Measurements from ENCODE around the gene PLEKHH3. TPM values are rescaled to one million over a fixed set of nuclear protein-coding genes. Genes with fewer than 3 reads are reported as not detected.
"Not testable (repeated sequence)": the region's sequence is repeated elsewhere in the genome, so short reads cannot be mapped to it uniquely, and the experiment has no call there.

PLEKHH3 gene
- total RNA-seq, 1 experiment from 2014 or later, result 21.4 TPM

- Mint-ChIP-seq H3K27me3 (ENCODE audit: low read depth) (no peaks in the 10 kb centered on the region), H3K4me3 (no peak overlapping the region), H3K4me1 (no peaks in the 10 kb centered on the region; a peak in 1 of 4 replicates), H3K27ac (no peak overlapping the region), H3K9me3 (no peaks in the 10 kb centered on the region), H3K36me3 (ENCODE audit: insufficient read depth in 1 of 3, low read depth in 3 of 3) (no peaks in the 10 kb centered on the region)
- Histone ChIP-seq H2BK120ac (ENCODE audit: low read depth, low read length, poor library complexity, severe bottlenecking) (no peak overlapping the region), H4K20me1 (ENCODE audit: control insufficient read depth, insufficient read depth, insufficient read length) (peaks cover 2% of the 10 kb centered on the region), H3K9ac (ENCODE audit: extremely low read depth, insufficient read length, low read length) (no peak overlapping the region), H4K5ac (ENCODE audit: insufficient read length, low read depth, low read length) (no peak overlapping the region), H3K79me1 (ENCODE audit: insufficient read depth, low read depth, low read length, poor library complexity, severe bottlenecking) (no peaks in the 10 kb centered on the region), H3K14ac (ENCODE audit: insufficient read depth, low read length) (no peak overlapping the region), H3K18ac (ENCODE audit: insufficient read length, low read depth, low read length) (no peak overlapping the region), H4K91ac (ENCODE audit: insufficient read length, low read depth, low read length) (no peak overlapping the region), H3K79me2 (ENCODE audit: insufficient read depth, low read length) (no peaks in the 10 kb centered on the region), H3K4ac (ENCODE audit: low read depth, low read length) (no peak overlapping the region), H2AK5ac (ENCODE audit: insufficient read length, low read length) (no peak overlapping the region), H3K27ac (ENCODE audit: insufficient read length, low read depth, low read length) (no peak overlapping the region), H3K27me3 (ENCODE audit: insufficient read depth, low read length) (no peaks in the 10 kb centered on the region), H3K9me3 (ENCODE audit: control insufficient read depth, low read depth, low read length) (no peaks in the 10 kb centered on the region), H2BK20ac (ENCODE audit: low read depth, low read length, poor library complexity, severe bottlenecking) (no peak overlapping the region), H3K4me1 (ENCODE audit: insufficient read depth, low read length) (no peaks in the 10 kb centered on the region), H3K23me2 (ENCODE audit: insufficient read length, low read depth, low read length, poor library complexity, severe bottlenecking) (no peaks in the 10 kb centered on the region), H2BK15ac (ENCODE audit: low read depth, low read length) (no peak overlapping the region), H2AFZ (ENCODE audit: low read length) (no peak overlapping the region), H4K8ac (replicated peaks; ENCODE audit: insufficient read length, low read depth, low read length) (no peak overlapping the region), H3K4me2 (ENCODE audit: insufficient read depth, insufficient read length, low read length) (no peak overlapping the region), H3T11ph (ENCODE audit: low read length) (no peak overlapping the region), H3K23ac (ENCODE audit: insufficient read length, low read depth, low read length) (no peak overlapping the region), H3K56ac (ENCODE audit: insufficient read length, low read depth, low read length) (no peak overlapping the region), H2BK12ac (ENCODE audit: insufficient read length, low read depth, low read length) (no peak overlapping the region), H2BK5ac (ENCODE audit: insufficient read length, low read length) (no peak overlapping the region)
- no CpG with 5 or more reads among the region's 3 CpGs for WGBS (ENCODE audit: extremely low coverage, insufficient read length, low lambda C conversion rate)
- no peak for DNase-seq
- no peak for TF ChIP-seq CTCF (conservative IDR thresholded peaks at IDR 0.05)
These were observed 47.3 kb downstream of the PLEKHH3 start for GRCh38 chr17:42629411-42630009.

GRCh38 chr17:42627032-42627764, 49.6 kb downstream of the PLEKHH3 start:
- H2BK120ac ChIP-seq (ENCODE audit: low read depth, low read length, poor library complexity, severe bottlenecking); H4K8ac ChIP-seq (replicated peaks; ENCODE audit: insufficient read length, low read depth, low read length); H3K9me3 Mint-ChIP-seq; H3K79me1 ChIP-seq (ENCODE audit: insufficient read depth, low read depth, low read length, poor library complexity, severe bottlenecking); H3K14ac ChIP-seq (ENCODE audit: insufficient read depth, low read length); H3K23ac ChIP-seq (ENCODE audit: insufficient read length, low read depth, low read length); H3K9me3 ChIP-seq (ENCODE audit: control insufficient read depth, low read depth, low read length); H3K9ac ChIP-seq (ENCODE audit: extremely low read depth, insufficient read length, low read length); H2AFZ ChIP-seq (ENCODE audit: low read length); H3T11ph ChIP-seq (ENCODE audit: low read length); H3K4ac ChIP-seq (ENCODE audit: low read depth, low read length); H3K4me2 ChIP-seq (ENCODE audit: insufficient read depth, insufficient read length, low read length); H3K4me3 Mint-ChIP-seq; H3K56ac ChIP-seq (ENCODE audit: insufficient read length, low read depth, low read length); H2AK5ac ChIP-seq (ENCODE audit: insufficient read length, low read length); H4K20me1 ChIP-seq (ENCODE audit: control insufficient read depth, insufficient read depth, insufficient read length); H3K4me1 Mint-ChIP-seq; H3K79me2 ChIP-seq (ENCODE audit: insufficient read depth, low read length); H3K4me1 ChIP-seq (ENCODE audit: insufficient read depth, low read length); H3K18ac ChIP-seq (ENCODE audit: insufficient read length, low read depth, low read length); H2BK12ac ChIP-seq (ENCODE audit: insufficient read length, low read depth, low read length); H3K23me2 ChIP-seq (ENCODE audit: insufficient read length, low read depth, low read length, poor library complexity, severe bottlenecking); H3K27me3 ChIP-seq (ENCODE audit: insufficient read depth, low read length); H2BK5ac ChIP-seq (ENCODE audit: insufficient read length, low read length); H3K27me3 Mint-ChIP-seq (ENCODE audit: low read depth); H3K27ac ChIP-seq (ENCODE audit: insufficient read length, low read depth, low read length); H3K36me3 Mint-ChIP-seq (ENCODE audit: insufficient read depth in 1 of 3, low read depth in 3 of 3); H3K27ac Mint-ChIP-seq; H2BK20ac ChIP-seq (ENCODE audit: low read depth, low read length, poor library complexity, severe bottlenecking); H4K91ac ChIP-seq (ENCODE audit: insufficient read length, low read depth, low read length); H2BK15ac ChIP-seq (ENCODE audit: low read depth, low read length); H4K5ac ChIP-seq (ENCODE audit: insufficient read length, low read depth, low read length): not testable (repeated sequence)
- peak; percentile 72 for DNase-seq
- no CpG with 5 or more reads among the region's 6 CpGs for WGBS (ENCODE audit: extremely low coverage, insufficient read length, low lambda C conversion rate)
